ENCODE results near the gene PDE6A.

Gene PDE6A

GRCh38 chr5:149959406-149960236, 15.0 kb upstream of the PDE6A start:
- Histone ChIP-seq H3K4me3 (ENCODE audit: low read depth, low read length) (peak overlapping the region; percentile 77), H3K27ac (peak overlapping the region; percentile 67), H3K27me3 (replicated peaks) (no peaks in the 10 kb centered on the region), H3K36me3 (replicated peaks) (no peaks in the 10 kb centered on the region)
- TF ChIP-seq CTCF (IDR thresholded peaks at IDR 0.05; ENCODE audit: low read depth, low read length, missing control alignments), result peak; percentile 74
- peak; percentile 69 for DNase-seq
- in situ Hi-C loops (cut with HindIII; ENCODE audit: low pct_ligation_motif_present, low sequenced_read_pairs), result no loop called here

DNA sequence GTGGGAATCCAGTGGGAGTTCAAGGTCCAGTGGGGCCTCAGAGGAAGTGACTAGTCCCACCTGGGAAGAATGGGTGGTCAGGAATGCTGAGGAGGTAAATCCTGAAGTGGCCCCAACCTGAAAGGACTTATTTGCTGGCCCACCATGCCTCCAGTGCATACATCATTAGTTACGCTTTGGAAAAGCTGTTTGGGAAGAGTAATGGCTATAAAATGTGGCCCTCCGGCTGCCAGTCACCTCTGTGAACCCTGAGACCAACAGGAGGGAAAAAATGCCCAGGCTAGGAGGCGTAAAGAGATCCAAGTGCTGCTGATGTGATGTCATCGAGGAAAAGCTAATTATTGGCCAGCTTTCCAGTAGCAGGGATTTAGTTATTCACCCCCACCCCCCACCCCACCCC, 13.3 kb upstream of the PDE6A start:
- no peak overlapping the region for H3K27ac ChIP-seq
- no peak for DNase-seq
- H3K36me3 ChIP-seq (replicated peaks), result no peaks in the 10 kb centered on the region
- in situ Hi-C loops (cut with HindIII; ENCODE audit: low pct_ligation_motif_present, low sequenced_read_pairs), result no loop called here
- no peak for TF ChIP-seq CTCF (IDR thresholded peaks at IDR 0.05; ENCODE audit: low read depth, low read length, missing control alignments)
- H3K4me3 ChIP-seq (ENCODE audit: low read depth, low read length), result no peak overlapping the region
- no peaks in the 10 kb centered on the region for H3K27me3 ChIP-seq (replicated peaks)

- H3K4me3 ChIP-seq (ENCODE audit: low read depth, low read length), result no peak overlapping the region
- H3K36me3 ChIP-seq (replicated peaks), result no peaks in the 10 kb centered on the region
- no peak for TF ChIP-seq CTCF (IDR thresholded peaks at IDR 0.05; ENCODE audit: low read depth, low read length, missing control alignments)
- H3K27me3 ChIP-seq (replicated peaks), result no peaks in the 10 kb centered on the region
- no peak overlapping the region for H3K27ac ChIP-seq
- DNase-seq, result no peak
- in situ Hi-C loops (cut with HindIII; ENCODE audit: low pct_ligation_motif_present, low sequenced_read_pairs), result no loop called here
These were observed 12.1 kb upstream of the PDE6A start for GRCh38 chr5:149956685-149957084.

GRCh38 chr5:149954798-149955197, 10.2 kb upstream of the PDE6A start:
- no peak for DNase-seq
- Histone ChIP-seq H3K27ac (no peak overlapping the region), H3K36me3 (replicated peaks) (no peaks in the 10 kb centered on the region), H3K4me3 (ENCODE audit: low read depth, low read length) (no peak overlapping the region), H3K27me3 (replicated peaks) (no peaks in the 10 kb centered on the region)
- TF ChIP-seq CTCF (IDR thresholded peaks at IDR 0.05; ENCODE audit: low read depth, low read length, missing control alignments), result no peak
- in situ Hi-C loops (cut with HindIII; ENCODE audit: low pct_ligation_motif_present, low sequenced_read_pairs), result no loop called here

DNA sequence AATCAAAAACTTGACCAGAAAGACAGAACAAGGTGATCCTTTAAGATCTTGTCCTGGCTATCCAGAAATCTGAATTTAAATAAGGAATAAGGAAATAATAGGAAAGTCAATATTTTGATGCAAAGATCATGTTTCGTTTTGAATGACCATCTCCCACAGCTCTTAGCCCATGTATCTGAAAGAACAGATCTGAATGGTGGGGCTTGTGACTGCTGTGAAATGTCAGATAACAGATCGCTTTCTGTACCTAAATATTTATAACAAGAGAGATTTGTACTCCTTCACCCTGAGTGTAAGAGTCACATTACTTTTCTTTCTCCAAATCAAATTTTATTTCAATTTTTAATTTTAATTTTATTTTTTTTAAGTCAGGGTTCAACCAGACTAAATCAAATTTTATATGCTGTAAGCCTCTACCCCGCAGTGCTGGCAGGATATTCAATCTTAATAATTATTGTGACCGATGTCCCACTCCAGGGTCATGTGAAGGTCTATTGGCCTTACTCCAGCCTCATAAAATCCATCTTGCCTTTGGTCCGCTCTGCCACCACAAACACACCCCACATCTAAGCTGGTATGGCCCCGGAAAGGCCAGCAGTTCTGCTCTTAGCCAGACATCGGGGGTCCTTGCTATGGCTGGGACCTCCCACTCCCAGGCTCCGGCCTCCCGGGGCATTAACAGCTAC, 9.0 kb upstream of the PDE6A start:
- H3K4me3 ChIP-seq (ENCODE audit: low read depth, low read length), result no peak overlapping the region
- H3K36me3 ChIP-seq (replicated peaks), result no peaks in the 10 kb centered on the region
- TF ChIP-seq CTCF (IDR thresholded peaks at IDR 0.05; ENCODE audit: low read depth, low read length, missing control alignments), result no peak
- in situ Hi-C loops (cut with HindIII; ENCODE audit: low pct_ligation_motif_present, low sequenced_read_pairs), result no loop called here
- H3K27ac ChIP-seq, result no peak overlapping the region
- H3K27me3 ChIP-seq (replicated peaks), result no peaks in the 10 kb centered on the region
- DNase-seq, result no peak

Data from brain microvascular endothelial cell (primary cell).